ENCODE results near the gene RANBP9. TPM values are rescaled to one million over a fixed set of nuclear protein-coding genes. Genes with fewer than 3 reads are reported as not detected.

The RANBP9 gene
- total RNA-seq, 1 experiment from 2014 or later: 25.8 TPM

GRCh38 chr6:13716225-13716954 lies 4.8 kb upstream of the RANBP9 start:
- no peak for TF ChIP-seq CTCF (conservative IDR thresholded peaks at IDR 0.05; ENCODE audit: low read depth, low read length)
- TF ChIP-seq EZH2 (IDR thresholded peaks at IDR 0.05; ENCODE audit: low read length, unreplicated experiment): no peak
- no peak for TF ChIP-seq EZH2phosphoT487 (IDR thresholded peaks at IDR 0.05; ENCODE audit: borderline replicate concordance, low read length)
- peak overlapping the region; percentile 19; the same call in 1 of the 2 replicates for H3K4me2 ChIP-seq (ENCODE audit: low read length)
- no peaks in the 10 kb centered on the region for H3F3A ChIP-seq (ENCODE audit: low read length, unreplicated experiment)
- BruUV-seq (replicated peaks): no TSS peak
- H4K20me1 ChIP-seq (ENCODE audit: low read length): no peaks in the 10 kb centered on the region
- H3K9me2 ChIP-seq (replicated peaks; ENCODE audit: low read length): no peaks in the 10 kb centered on the region
- intact Hi-C loops (cut with micrococcal nuclease): loop anchor here (10.0 kb wide), 1 partner anchor 382 kb away; no protein-coding TSS in a partner anchor
- ChIA-PET POLR2A (ENCODE audit: unreplicated experiment) (no interaction called here), CTCF (no interaction called here)
- ATAC-seq (no peak), DNase-seq (no peak)
- no peak overlapping the region for H3K9ac ChIP-seq (ENCODE audit: low read length)
- no peaks in the 10 kb centered on the region for H3K79me2 ChIP-seq (ENCODE audit: low read length)
- H3K9me3 ChIP-seq (ENCODE audit: low read length): no peaks in the 10 kb centered on the region
- no peak overlapping the region for H2AFZ ChIP-seq (ENCODE audit: low read length)
- peak overlapping the region; percentile 52 for H3K27ac ChIP-seq (ENCODE audit: low read length)
- peaks cover 24% of the 10 kb centered on the region for H3K4me1 ChIP-seq (ENCODE audit: insufficient read depth, low read length)
- H3K4me3 ChIP-seq (ENCODE audit: low read length): no peak overlapping the region
- H3K27me3 ChIP-seq (ENCODE audit: low read length): no peaks in the 10 kb centered on the region
- no peaks in the 10 kb centered on the region for H3K36me3 ChIP-seq (ENCODE audit: low read depth, low read length)

- peak; percentile 75 for DNase-seq
Observed at GRCh38 chr6:13715444-13715883, 3.8 kb upstream of the RANBP9 start.

More at GRCh38 chr6:13715444-13715883, 3.8 kb upstream of the RANBP9 start:
- no peaks in the 10 kb centered on the region for H3K27me3 ChIP-seq (ENCODE audit: low read length)
- H3K27ac ChIP-seq (ENCODE audit: low read length): peak overlapping the region; percentile 52
- peaks cover 20% of the 10 kb centered on the region for H3K4me1 ChIP-seq (ENCODE audit: insufficient read depth, low read length)
- intact Hi-C loops (cut with micrococcal nuclease): loop anchor here (10.0 kb wide), 1 partner anchor 381 kb away; no protein-coding TSS in a partner anchor
- no peak overlapping the region for H3K4me3 ChIP-seq (ENCODE audit: low read length)
- no peaks in the 10 kb centered on the region for H3K9me2 ChIP-seq (replicated peaks; ENCODE audit: low read length)
- ATAC-seq: no peak
- peak overlapping the region; percentile 19 for H3K4me2 ChIP-seq (ENCODE audit: low read length)
- ChIA-PET CTCF (no interaction called here), POLR2A (ENCODE audit: unreplicated experiment) (no interaction called here)
- H3K79me2 ChIP-seq (ENCODE audit: low read length): peaks cover 5% of the 10 kb centered on the region
- H3K9me3 ChIP-seq (ENCODE audit: low read length): no peaks in the 10 kb centered on the region
- H3F3A ChIP-seq (ENCODE audit: low read length, unreplicated experiment): no peaks in the 10 kb centered on the region
- BruUV-seq (replicated peaks): no TSS peak
- no peak for TF ChIP-seq EZH2 (IDR thresholded peaks at IDR 0.05; ENCODE audit: low read length, unreplicated experiment)
- TF ChIP-seq EZH2phosphoT487 (IDR thresholded peaks at IDR 0.05; ENCODE audit: borderline replicate concordance, low read length): no peak
- TF ChIP-seq CTCF (conservative IDR thresholded peaks at IDR 0.05; ENCODE audit: low read depth, low read length): no peak
- H4K20me1 ChIP-seq (ENCODE audit: low read length): 0 out of 2 replicates have a peak, but pooled peaks cover 2% of the 10 kb centered on the region
- no peak overlapping the region for H3K9ac ChIP-seq (ENCODE audit: low read length)
- peak overlapping the region; percentile 55 for H2AFZ ChIP-seq (ENCODE audit: low read length)
- H3K36me3 ChIP-seq (ENCODE audit: low read depth, low read length): no peaks in the 10 kb centered on the region
